B cell (primary cell): ENCODE measurements around the gene EPHA7.

Experiments
- EZH2 ChIP-seq: IDR thresholded peaks from 2 replicates; pipeline ENCODE4 v1.6.1; 2012; ENCODE audit warnings: borderline replicate concordance, low read depth, mild to moderate bottlenecking, moderate library complexity, low read length; ENCODE audit not compliant: insufficient read depth, poor library complexity, severe bottlenecking
- TF ChIP-seq, protein P1 (sequence below): fragments of 200-600 bp; IDR thresholded peaks from one replicate; pipeline ENCODE4 v1.8.0; 2022; ENCODE audit warnings: antibody characterized with exemption, mild to moderate bottlenecking

DNA sequence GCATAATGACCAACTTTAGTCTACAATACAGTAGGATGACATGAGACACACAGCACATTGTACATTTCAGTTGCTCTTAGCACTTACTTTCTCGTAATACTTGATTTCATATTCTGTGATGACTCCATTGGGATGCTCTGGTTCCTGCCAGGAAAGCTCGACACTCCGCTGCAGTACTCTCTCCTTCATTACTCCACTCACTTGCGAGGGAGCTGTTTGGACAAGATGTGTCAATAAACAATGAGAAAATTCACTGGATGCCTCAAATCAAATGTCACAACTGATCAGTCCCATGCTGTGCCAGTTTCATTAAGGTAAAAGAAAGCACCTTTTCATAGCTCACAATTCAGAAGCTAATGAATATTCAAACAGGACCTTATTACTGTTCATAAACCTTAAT is 147.1 kb downstream of the EPHA7 start:
- TF ChIP-seq, protein P1, sequence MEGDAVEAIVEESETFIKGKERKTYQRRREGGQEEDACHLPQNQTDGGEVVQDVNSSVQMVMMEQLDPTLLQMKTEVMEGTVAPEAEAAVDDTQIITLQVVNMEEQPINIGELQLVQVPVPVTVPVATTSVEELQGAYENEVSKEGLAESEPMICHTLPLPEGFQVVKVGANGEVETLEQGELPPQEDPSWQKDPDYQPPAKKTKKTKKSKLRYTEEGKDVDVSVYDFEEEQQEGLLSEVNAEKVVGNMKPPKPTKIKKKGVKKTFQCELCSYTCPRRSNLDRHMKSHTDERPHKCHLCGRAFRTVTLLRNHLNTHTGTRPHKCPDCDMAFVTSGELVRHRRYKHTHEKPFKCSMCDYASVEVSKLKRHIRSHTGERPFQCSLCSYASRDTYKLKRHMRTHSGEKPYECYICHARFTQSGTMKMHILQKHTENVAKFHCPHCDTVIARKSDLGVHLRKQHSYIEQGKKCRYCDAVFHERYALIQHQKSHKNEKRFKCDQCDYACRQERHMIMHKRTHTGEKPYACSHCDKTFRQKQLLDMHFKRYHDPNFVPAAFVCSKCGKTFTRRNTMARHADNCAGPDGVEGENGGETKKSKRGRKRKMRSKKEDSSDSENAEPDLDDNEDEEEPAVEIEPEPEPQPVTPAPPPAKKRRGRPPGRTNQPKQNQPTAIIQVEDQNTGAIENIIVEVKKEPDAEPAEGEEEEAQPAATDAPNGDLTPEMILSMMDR = no peak
- TF ChIP-seq EZH2 = no peak
